GM21528 (cell line): ENCODE data around the gene ZIC2.
"Not testable (repeated sequence)": the region's sequence is repeated elsewhere in the genome, so short reads cannot be mapped to it uniquely, and the experiment has no call there.

Experiments used
- ATAC-seq: cut with Tn5 transposase; IDR thresholded peaks from one replicate; pipeline ENCODE4 v1.9.1; 2021; ENCODE audit warnings: mild to moderate bottlenecking, moderate library complexity; ENCODE audit not compliant: unreplicated experiment, low FRiP score

The ZIC2 gene

GRCh38 chr13:99981735-99982035 is at the start of gene ZIC2:
Gene ZIC2, plus strand, starts transcription at chr13:99981784. Its CDS starts 281 bp downstream, at chr13:99982065.
- ATAC-seq, result no peak

GRCh38 chr13:99932912-99933311 is 48.7 kb upstream of the ZIC2 start:
- ATAC-seq, result no peak

GRCh38 chr13:99935772-99936171 is 45.8 kb upstream of the ZIC2 start:
- ATAC-seq, result no peak

- no peak for ATAC-seq
These were observed 42.9 kb upstream of the ZIC2 start for GRCh38 chr13:99938635-99939034.

- no peak for ATAC-seq
These were observed 40.5 kb upstream of the ZIC2 start for GRCh38 chr13:99941086-99941485.

DNA sequence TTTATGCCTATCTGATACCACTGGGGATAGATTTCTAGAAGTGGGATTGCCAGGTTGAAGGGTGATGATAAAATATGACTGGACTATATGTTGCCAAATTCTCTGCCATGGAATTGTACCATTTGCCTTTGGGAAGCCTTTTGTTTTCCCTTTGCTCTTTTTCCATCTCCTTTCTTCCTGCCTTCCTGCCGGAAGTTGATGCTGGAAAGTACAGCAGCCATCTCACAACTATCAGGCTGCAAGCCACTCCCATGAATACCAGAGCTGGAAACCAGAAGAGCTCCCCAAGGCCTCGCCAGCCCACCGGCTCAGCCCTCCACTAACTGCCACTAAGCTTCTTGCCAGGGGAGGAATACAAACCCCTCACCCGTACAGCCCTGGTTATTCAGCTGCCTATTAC is 39.7 kb upstream of the ZIC2 start:
- ATAC-seq, result no peak

DNA sequence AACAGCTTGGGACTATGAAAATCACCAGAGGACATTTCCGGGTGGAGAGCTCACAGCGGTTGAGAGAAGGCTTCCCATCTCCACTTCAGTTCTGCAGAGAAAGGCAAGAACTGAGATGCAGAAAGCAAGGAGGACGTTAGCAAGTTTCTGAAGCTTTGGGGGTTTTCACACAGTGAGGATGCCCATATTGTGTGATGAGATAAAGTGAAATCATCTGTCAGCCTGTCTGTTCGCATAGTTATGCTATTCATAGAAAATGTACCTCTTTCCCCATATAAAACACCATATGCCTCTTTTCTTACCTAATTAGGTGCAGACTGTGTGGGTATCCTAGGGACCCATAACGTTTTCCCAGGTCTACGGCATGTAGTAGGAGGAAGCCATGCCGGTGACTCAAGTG is 37.5 kb upstream of the ZIC2 start:
- ATAC-seq, result no peak

GRCh38 chr13:99944606-99945005 is 37.0 kb upstream of the ZIC2 start:
- no peak for ATAC-seq

DNA sequence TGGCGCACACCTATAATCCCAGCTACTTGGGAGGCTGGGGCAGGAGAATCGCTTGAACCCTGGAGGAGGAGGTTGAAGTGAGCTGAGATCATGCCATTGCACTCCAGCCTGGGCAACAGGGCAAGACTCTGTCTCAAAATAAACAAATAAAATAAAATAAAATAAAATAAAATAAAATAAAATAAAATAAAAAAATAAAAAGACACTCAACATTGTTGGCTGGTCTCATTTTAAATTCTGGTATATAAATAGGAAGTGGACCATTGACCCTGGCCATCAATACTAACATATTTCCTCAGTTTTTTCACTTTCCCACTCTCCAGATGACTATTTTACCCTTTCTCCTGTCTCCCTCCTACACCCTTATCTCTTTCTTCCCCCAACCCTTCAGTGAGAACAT is 36.1 kb upstream of the ZIC2 start:
- ATAC-seq, result not testable (repeated sequence)

- ATAC-seq, result no peak
These were observed 33.9 kb upstream of the ZIC2 start for GRCh38 chr13:99947666-99948065.

DNA sequence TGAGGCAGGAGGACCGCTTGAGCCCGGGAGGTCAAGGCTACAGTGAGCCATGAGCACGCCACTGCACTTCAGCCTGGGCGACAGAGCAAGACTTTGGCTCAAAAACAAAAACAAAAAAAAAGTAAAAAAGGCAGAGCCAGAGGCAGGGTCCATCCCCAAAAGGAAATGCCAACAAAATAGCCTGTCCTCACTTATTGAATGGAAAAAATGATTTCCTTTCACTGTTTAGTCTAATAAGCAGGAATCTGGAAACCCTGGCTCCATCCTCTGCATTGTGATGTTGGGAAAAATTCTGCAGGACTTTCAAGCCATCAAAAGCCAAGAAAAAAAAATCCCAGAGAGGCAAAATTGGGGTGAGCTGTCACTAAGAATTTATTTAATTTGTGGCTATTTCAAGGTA is 33.2 kb upstream of the ZIC2 start:
- ATAC-seq, result no peak

- no peak for ATAC-seq
These were observed 32.5 kb upstream of the ZIC2 start for GRCh38 chr13:99948907-99949678.

DNA sequence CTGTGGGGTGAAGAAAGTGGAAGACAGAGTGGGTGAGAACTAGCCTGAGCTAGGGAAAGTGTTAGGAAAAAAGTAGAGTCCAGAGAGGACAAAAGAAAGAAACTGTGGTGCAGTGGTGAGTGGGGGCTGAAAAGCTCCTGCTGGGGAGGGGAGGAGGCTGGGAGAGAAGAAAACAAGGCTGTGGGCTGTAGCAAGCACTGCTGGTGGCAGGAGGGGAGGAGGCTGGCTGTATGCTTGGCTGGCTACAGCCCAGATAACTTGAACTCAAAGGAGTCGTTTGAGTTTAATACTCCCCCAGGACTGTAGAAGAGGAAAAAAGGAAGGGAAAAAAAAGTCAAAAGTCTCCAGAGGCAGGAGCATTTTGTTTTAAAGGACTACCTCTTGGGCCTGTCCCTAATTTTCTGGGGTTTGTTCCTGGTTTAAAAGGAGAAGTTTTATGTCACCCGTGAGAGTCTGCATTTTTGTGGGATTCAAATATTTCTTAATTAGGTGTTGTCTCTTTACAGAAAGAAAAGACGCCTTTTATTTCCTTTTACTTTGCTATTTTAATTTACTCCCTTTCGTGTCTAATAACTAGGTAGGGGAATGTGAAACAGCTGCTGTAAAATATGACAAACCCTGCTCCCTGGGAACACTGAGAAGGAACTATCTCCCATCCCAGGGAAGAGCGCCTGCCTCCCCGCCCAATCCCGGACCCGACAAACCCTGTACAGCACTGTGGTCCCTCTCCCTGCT is 31.7 kb upstream of the ZIC2 start:
- ATAC-seq, result no peak

- ATAC-seq, result not testable (repeated sequence)
These were observed 29.9 kb upstream of the ZIC2 start for GRCh38 chr13:99951666-99952065.

GRCh38 chr13:99953138-99953755 is 28.3 kb upstream of the ZIC2 start:
- ATAC-seq, result no peak

DNA sequence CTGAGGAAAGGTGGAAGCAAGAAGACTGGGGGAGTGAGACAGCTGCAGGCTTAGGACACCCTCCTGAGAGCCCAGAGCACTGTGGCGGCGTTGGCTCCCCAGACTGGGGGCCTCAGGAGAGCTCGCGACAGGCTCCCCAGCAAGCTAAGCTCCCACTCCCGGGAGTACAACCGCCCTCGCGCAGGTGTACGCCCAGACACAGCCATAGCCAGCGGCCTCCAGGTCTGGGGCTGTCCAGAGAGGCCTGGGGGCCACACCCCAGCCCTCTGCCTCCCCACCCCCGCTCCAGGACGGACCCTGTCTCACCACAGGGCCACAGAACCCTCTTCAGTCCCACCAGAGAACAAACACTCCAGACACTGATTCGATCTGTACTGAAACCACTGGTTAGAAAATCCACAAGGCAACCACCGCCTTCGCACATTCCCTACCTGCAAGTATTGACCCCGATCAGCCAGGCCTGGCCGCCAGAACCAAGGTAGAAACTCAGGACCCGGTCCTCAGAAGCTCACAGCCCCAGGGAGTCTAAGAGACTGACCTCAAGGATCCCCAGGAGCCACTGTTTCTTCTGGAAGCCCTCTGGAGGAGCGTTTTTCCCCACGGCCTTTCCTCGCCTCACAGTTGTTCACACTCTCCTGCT is 26.4 kb upstream of the ZIC2 start:
- no peak for ATAC-seq

DNA sequence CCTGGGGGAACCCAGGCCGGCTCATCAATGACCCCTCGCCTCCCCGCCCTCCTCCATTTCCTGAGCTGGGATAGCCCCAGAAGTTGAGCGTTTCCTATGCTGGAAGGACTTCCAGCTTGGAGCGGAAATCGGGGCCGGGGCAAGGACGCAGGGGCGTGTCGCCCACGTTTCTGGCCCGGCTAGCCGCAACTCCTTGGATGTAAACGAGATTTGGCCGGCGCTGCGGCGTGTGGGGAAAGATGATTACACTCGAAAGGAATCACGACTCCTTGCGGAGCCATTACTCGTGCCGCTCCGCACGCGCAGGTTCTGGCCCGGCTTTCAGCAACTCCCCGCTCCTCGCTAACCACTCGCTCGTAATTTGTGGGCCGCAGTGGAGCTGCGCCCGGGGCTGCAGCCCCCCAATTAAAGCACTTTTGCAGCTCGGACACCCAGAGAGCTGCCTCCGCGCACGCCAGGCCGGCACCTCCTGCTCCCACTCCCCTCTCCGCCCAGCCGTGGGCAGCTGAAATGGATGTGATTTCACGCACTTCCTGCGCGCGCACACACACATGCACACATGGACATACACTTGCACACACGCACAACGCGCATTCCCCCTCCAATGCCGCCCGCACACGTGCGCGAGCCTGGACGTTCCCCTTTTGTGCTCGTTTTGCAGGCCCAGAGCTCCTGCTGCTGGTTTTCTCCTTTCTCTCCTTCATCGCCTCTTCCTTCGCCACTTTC is 25.7 kb upstream of the ZIC2 start:
- no peak for ATAC-seq

DNA sequence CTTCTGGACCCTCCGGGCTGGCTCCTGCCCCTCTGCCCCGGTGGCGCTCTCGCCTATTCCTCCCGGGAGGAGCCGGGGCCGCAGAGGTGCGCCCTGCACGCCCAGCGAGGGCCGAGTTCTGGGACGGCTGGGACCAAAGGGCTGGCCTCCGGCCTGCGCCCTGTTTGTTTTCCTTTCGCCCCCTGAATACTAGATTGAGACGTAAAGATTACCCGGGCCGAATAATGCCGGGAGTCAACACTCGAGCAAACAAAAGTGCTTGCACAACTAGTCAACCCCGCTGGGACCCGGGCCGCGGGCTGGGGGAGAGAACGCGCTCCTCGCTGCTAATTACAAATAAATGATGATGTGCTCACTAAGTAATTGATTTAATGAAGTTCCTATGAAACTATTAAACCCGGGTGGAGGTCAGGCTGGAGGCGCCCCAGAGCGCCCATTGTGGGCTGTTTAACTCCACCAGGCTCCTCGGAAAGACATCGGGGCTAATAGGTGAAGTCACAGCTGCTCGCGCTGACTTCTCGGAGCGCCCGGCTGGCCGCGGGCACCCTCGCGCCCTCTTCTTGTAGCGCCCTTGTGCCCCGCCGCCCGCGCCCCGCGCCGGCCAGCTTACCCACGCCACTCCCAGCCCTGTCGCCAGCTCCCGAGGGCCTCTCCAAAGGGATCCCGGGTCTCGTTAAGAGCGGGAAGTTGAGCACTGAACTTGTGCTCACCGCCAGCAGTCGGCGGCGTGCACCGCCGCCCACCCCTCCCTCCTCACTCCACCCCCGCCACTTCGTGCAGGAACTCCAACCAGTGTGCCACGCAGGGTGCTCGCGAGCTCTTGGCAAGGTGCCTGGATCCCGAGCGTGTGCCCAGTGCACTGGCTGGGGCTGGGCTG is 24.9 kb upstream of the ZIC2 start:
- no peak for ATAC-seq

- ATAC-seq, result no peak
These were observed 23.0 kb upstream of the ZIC2 start for GRCh38 chr13:99958406-99959126.
